ENCODE results near the gene PPP1R13B.

PPP1R13B gene

GRCh38 chr14:103715052-103716000, 132.0 kb downstream of the PPP1R13B start, which contains the start of the genes XRCC3 and ZFYVE21:
TSS of gene XRCC3 (minus strand) at chr14:103715451. CDS start at chr14:103711087, 4,364 bp downstream.
TSS of gene ZFYVE21 (plus strand) at chr14:103715810. CDS start at chr14:103715842, 32 bp downstream.
- peak; percentile 97 to 99 for DNase-seq (ENCODE audit: low read depth in 2 of 2, low spot score in 1 of 2)

- no peak for DNase-seq (ENCODE audit: low read depth in 2 of 2, low spot score in 1 of 2)
Observed at GRCh38 chr14:103714063-103714724, 133.2 kb downstream of the PPP1R13B start.

- no peak for DNase-seq (ENCODE audit: low read depth in 2 of 2, low spot score in 1 of 2)
Observed at GRCh38 chr14:103713304-103714062, 133.9 kb downstream of the PPP1R13B start.

GRCh38 chr14:103712633-103713247, 134.6 kb downstream of the PPP1R13B start:
- no peak for DNase-seq (ENCODE audit: low read depth in 2 of 2, low spot score in 1 of 2)

- no peak for DNase-seq (ENCODE audit: low read depth in 2 of 2, low spot score in 1 of 2)
Observed at GRCh38 chr14:103711516-103712431, 135.6 kb downstream of the PPP1R13B start.

GRCh38 chr14:103710771-103711377, 136.5 kb downstream of the PPP1R13B start:
- no peak for DNase-seq (ENCODE audit: low read depth in 2 of 2, low spot score in 1 of 2)

GRCh38 chr14:103709814-103710213, 137.6 kb downstream of the PPP1R13B start:
- no peak for DNase-seq (ENCODE audit: low read depth in 2 of 2, low spot score in 1 of 2)

- no peak for DNase-seq (ENCODE audit: low read depth in 2 of 2, low spot score in 1 of 2)
Observed at GRCh38 chr14:103708750-103709187, 138.6 kb downstream of the PPP1R13B start.

- DNase-seq (ENCODE audit: low read depth in 2 of 2, low spot score in 1 of 2), result no peak
Observed at GRCh38 chr14:103707329-103708263, 139.8 kb downstream of the PPP1R13B start.

GRCh38 chr14:103706551-103707328, 140.6 kb downstream of the PPP1R13B start:
- no peak for DNase-seq (ENCODE audit: low read depth in 2 of 2, low spot score in 1 of 2)

GRCh38 chr14:103705504-103706284, 141.7 kb downstream of the PPP1R13B start:
- DNase-seq (ENCODE audit: low read depth in 2 of 2, low spot score in 1 of 2), result no peak

GRCh38 chr14:103705118-103705503, 142.3 kb downstream of the PPP1R13B start:
- DNase-seq (ENCODE audit: low read depth in 2 of 2, low spot score in 1 of 2), result no peak

- DNase-seq (ENCODE audit: low read depth in 2 of 2, low spot score in 1 of 2), result no peak
Observed at GRCh38 chr14:103704708-103705107, 142.7 kb downstream of the PPP1R13B start.

- no peak for DNase-seq (ENCODE audit: low read depth in 2 of 2, low spot score in 1 of 2)
Observed at GRCh38 chr14:103703433-103704385, 143.7 kb downstream of the PPP1R13B start.

Data from stimulated activated CD8-positive, alpha-beta memory T cell treated with anti-CD3 and anti-CD28 coated beads, Interleukin-4, amount 100 ng/mL, for 1 hour (primary cell).